Measurements from ENCODE around the gene SLC37A1. TPM values are rescaled to one million over a fixed set of nuclear protein-coding genes. Genes with fewer than 3 reads are reported as not detected.

Gene SLC37A1
- total and polyA plus RNA-seq, 4 donors = 2.0 to 7.2 (median 4.3) TPM

DNA sequence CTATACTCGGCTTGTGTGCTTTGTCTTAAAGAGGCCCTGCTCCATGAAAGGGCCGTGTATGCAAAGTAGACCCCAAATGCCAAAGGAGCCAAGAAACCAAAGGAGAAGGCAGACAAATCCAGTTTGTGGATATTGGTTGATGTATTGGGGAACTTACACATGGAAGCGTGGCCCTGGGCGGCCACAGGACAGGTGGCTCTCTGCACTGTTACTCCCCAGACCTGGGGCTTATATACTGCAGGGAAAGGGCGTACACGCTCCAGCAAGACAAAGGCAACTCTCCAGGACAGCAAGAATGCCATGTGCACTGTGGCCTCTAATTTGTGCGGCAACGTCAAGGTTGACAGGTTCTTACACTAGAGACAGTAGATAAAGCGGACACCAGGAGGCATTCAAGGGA lies 42.4 kb upstream of the SLC37A1 start:
- no peak for TF ChIP-seq RXRA (IDR thresholded peaks at IDR 0.05)
- TF ChIP-seq, protein P1, sequence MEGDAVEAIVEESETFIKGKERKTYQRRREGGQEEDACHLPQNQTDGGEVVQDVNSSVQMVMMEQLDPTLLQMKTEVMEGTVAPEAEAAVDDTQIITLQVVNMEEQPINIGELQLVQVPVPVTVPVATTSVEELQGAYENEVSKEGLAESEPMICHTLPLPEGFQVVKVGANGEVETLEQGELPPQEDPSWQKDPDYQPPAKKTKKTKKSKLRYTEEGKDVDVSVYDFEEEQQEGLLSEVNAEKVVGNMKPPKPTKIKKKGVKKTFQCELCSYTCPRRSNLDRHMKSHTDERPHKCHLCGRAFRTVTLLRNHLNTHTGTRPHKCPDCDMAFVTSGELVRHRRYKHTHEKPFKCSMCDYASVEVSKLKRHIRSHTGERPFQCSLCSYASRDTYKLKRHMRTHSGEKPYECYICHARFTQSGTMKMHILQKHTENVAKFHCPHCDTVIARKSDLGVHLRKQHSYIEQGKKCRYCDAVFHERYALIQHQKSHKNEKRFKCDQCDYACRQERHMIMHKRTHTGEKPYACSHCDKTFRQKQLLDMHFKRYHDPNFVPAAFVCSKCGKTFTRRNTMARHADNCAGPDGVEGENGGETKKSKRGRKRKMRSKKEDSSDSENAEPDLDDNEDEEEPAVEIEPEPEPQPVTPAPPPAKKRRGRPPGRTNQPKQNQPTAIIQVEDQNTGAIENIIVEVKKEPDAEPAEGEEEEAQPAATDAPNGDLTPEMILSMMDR (IDR thresholded peaks at IDR 0.05; ENCODE audit: low read depth, low read length, missing input control) = no peak
- TF ChIP-seq, protein P2, sequence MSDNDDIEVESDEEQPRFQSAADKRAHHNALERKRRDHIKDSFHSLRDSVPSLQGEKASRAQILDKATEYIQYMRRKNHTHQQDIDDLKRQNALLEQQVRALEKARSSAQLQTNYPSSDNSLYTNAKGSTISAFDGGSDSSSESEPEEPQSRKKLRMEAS (IDR thresholded peaks at IDR 0.05) = no peak
- Histone ChIP-seq H3K36me3 (ENCODE audit: control insufficient read depth in 4 of 4, insufficient read depth in 3 of 4, low read depth in 1 of 4, low read length in 3 of 4) (no peaks in the 10 kb centered on the region), H3K9me3 (ENCODE audit: control insufficient read depth in 4 of 4, low read length in 3 of 4) (no peaks in the 10 kb centered on the region), H3K9ac (ENCODE audit: low read depth in 1 of 2, low read length in 2 of 2) (no peak overlapping the region), H3K4me1 (ENCODE audit: control insufficient read depth in 4 of 4, insufficient read depth in 4 of 4, low read length in 3 of 4) (peaks cover 5 to 14% (median 9%) of the 10 kb centered on the region in 4 donors), H3K27me3 (ENCODE audit: control insufficient read depth in 4 of 4, insufficient read depth in 4 of 4, low read length in 3 of 4) (no peaks in the 10 kb centered on the region), H3K4me3 (ENCODE audit: low read depth in 1 of 3, low read length in 3 of 3) (no peak overlapping the region), H3K27ac (ENCODE audit: low read depth in 1 of 2, low read length in 2 of 2) (no peak overlapping the region)
- 96% methylated on average over 9 of the region's 9 CpGs for WGBS
- no peak for DNase-seq (ENCODE audit: low spot score)

DNA sequence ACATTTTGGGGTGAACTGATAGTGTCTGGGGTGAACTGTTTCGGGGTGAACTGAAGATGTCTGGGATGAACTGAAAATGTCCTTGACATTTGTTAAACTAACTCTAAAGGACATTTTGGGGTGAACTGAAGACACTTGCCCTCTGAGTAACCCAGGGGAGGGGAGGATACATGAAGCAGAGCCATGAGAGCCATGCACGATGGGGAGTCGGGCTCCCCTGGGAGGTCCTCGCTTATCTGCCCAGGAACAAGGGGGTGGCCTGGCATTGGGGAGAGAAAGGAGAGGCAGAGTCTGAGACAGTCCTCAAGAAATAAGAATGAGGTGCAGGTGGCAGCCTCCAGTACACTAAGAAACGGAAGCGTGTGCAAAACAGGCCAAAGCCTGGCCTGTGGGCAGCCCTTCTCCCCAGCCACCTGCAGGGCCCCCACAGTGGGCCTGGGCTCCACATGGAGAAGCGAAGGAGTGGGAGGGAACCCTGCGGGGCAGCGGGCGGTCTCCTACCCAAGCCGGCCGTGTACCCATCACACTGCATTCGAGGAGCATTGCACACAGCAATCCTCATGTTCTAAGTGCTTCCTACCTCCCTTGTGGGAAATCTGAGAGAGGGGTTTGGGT lies 41.8 kb upstream of the SLC37A1 start:
- no peak for DNase-seq (ENCODE audit: low spot score)
- 94% methylated on average over 13 of the region's 13 CpGs for WGBS

More for the DNA sequence above, 41.8 kb upstream of the SLC37A1 start:
- no peak overlapping the region for H3K27ac ChIP-seq (ENCODE audit: low read depth in 1 of 2, low read length in 2 of 2)
- H3K9ac ChIP-seq (ENCODE audit: low read depth in 1 of 2, low read length in 2 of 2) = no peak overlapping the region
- no peak overlapping the region for H3K4me3 ChIP-seq (ENCODE audit: low read depth in 1 of 3, low read length in 3 of 3)
- H3K36me3 ChIP-seq (ENCODE audit: control insufficient read depth in 4 of 4, insufficient read depth in 3 of 4, low read depth in 1 of 4, low read length in 3 of 4) = no peaks in the 10 kb centered on the region
- H3K4me1 ChIP-seq (ENCODE audit: control insufficient read depth in 4 of 4, insufficient read depth in 4 of 4, low read length in 3 of 4) = peaks cover 5 to 14% (median 9%) of the 10 kb centered on the region in 4 donors
- no peaks in the 10 kb centered on the region for H3K9me3 ChIP-seq (ENCODE audit: control insufficient read depth in 4 of 4, low read length in 3 of 4)
- no peaks in the 10 kb centered on the region for H3K27me3 ChIP-seq (ENCODE audit: control insufficient read depth in 4 of 4, insufficient read depth in 4 of 4, low read length in 3 of 4)
- TF ChIP-seq, protein P1 (IDR thresholded peaks at IDR 0.05; ENCODE audit: low read depth, low read length, missing input control) = no peak
- TF ChIP-seq SP1 (IDR thresholded peaks at IDR 0.05) (no peak), RXRA (IDR thresholded peaks at IDR 0.05) (no peak), NR2F2 (IDR thresholded peaks at IDR 0.05) (no peak), EGR1 (IDR thresholded peaks at IDR 0.05; ENCODE audit: low read depth in 2 of 2) (no peak), FOXA1 (IDR thresholded peaks at IDR 0.05) (no peak), GABPA (IDR thresholded peaks at IDR 0.05 in 1 of 2, conservative IDR thresholded peaks at IDR 0.05 in 1 of 2) (no peak), HNF4A (conservative IDR thresholded peaks at IDR 0.05) (no peak)
- TF ChIP-seq, protein P3, sequence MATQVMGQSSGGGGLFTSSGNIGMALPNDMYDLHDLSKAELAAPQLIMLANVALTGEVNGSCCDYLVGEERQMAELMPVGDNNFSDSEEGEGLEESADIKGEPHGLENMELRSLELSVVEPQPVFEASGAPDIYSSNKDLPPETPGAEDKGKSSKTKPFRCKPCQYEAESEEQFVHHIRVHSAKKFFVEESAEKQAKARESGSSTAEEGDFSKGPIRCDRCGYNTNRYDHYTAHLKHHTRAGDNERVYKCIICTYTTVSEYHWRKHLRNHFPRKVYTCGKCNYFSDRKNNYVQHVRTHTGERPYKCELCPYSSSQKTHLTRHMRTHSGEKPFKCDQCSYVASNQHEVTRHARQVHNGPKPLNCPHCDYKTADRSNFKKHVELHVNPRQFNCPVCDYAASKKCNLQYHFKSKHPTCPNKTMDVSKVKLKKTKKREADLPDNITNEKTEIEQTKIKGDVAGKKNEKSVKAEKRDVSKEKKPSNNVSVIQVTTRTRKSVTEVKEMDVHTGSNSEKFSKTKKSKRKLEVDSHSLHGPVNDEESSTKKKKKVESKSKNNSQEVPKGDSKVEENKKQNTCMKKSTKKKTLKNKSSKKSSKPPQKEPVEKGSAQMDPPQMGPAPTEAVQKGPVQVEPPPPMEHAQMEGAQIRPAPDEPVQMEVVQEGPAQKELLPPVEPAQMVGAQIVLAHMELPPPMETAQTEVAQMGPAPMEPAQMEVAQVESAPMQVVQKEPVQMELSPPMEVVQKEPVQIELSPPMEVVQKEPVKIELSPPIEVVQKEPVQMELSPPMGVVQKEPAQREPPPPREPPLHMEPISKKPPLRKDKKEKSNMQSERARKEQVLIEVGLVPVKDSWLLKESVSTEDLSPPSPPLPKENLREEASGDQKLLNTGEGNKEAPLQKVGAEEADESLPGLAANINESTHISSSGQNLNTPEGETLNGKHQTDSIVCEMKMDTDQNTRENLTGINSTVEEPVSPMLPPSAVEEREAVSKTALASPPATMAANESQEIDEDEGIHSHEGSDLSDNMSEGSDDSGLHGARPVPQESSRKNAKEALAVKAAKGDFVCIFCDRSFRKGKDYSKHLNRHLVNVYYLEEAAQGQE (IDR thresholded peaks at IDR 0.05) = no peak

Data from liver (tissue), 9 donors.